Epithelial cell of esophagus (primary cell): Measurements from ENCODE around the gene PIGV.
A peak's percentile ranks its signal among the peaks of the same experiment; 100 is the strongest.

Source experiments
- DNase-seq: peaks from one replicate; pipeline ENCODE4 v3.0.0; 2010; ENCODE audit warnings: low read depth
- H3K4me3 ChIP-seq: 2 replicates; pipeline ENCODE4 v1.5.1; 2011; ENCODE audit warnings: mild to moderate bottlenecking, low read length, control low read depth
- TF ChIP-seq, protein P1 (sequence below): IDR thresholded peaks from 2 replicates; pipeline ENCODE4 v1.5.1; 2011; ENCODE audit warnings: low read depth, mild to moderate bottlenecking, low read length, control low read depth, inconsistent platforms; ENCODE audit not compliant: insufficient read depth; ENCODE audit errors: missing control alignments

PIGV gene

DNA sequence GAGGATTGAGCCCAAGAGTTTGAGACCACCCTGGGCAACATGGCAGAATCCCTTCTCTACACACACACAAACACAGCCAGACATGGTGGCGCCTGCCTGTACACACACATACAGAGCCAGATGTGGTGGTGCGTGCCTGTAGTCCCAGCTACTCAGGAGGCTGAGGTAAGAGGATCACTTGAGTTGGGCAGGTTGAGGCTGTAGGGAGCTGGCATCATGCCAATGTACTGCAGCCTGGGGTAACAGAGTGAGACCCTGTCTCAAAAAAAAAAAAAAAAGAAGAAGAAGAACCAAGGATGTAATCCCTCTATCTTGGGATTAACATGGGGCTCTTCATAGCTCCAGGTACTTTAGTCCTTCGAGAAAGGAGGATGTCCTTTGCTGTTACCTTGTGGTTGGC is 29.4 kb upstream of the PIGV start:
- TF ChIP-seq, protein P1, sequence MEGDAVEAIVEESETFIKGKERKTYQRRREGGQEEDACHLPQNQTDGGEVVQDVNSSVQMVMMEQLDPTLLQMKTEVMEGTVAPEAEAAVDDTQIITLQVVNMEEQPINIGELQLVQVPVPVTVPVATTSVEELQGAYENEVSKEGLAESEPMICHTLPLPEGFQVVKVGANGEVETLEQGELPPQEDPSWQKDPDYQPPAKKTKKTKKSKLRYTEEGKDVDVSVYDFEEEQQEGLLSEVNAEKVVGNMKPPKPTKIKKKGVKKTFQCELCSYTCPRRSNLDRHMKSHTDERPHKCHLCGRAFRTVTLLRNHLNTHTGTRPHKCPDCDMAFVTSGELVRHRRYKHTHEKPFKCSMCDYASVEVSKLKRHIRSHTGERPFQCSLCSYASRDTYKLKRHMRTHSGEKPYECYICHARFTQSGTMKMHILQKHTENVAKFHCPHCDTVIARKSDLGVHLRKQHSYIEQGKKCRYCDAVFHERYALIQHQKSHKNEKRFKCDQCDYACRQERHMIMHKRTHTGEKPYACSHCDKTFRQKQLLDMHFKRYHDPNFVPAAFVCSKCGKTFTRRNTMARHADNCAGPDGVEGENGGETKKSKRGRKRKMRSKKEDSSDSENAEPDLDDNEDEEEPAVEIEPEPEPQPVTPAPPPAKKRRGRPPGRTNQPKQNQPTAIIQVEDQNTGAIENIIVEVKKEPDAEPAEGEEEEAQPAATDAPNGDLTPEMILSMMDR, result no peak
- no peak for DNase-seq
- H3K4me3 ChIP-seq, result no peak overlapping the region

DNA sequence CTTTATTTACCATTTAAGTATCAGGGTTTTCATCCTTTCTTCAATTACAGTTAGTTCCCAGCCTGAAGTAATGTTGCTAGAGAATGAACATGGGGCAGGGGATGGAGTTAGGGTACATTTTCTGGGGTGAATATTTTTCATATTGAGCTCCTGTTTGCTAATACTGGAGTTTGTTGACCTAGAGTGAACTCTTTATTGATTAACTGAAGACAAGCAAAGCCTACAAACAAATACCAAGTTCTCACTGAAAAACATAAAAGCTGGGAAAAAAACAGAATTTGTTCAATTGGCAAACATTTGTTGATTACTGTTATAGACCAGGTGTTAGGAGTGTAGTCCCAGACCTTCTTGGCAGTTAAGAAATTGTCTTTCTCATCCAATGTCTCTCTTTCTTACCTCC is 28.2 kb upstream of the PIGV start:
- DNase-seq, result no peak
- TF ChIP-seq, protein P1, result no peak

DNA sequence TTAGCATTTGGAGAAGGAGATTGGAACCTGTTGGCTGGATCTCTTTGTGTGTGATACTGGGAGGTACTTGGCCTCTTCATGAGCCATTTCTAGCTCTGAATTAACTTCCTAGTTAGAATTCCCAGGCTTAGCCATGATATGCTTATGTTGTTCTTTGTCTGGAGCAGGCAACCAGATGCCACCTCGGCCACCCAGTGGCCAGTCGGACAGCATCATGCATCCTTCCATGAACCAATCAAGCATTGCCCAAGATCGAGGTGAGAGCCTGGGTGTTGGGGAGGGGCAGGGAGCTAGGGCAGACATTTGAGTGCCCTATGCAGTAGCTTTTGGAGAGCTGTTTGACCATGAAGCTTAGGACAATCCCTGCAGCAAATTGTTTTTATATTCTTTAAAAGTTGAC is 26.5 kb upstream of the PIGV start:
- no peak for DNase-seq
- no peak overlapping the region for H3K4me3 ChIP-seq
- TF ChIP-seq, protein P1, result no peak

More for the DNA sequence above, 28.2 kb upstream of the PIGV start:
- H3K4me3 ChIP-seq, result no peak overlapping the region

DNA sequence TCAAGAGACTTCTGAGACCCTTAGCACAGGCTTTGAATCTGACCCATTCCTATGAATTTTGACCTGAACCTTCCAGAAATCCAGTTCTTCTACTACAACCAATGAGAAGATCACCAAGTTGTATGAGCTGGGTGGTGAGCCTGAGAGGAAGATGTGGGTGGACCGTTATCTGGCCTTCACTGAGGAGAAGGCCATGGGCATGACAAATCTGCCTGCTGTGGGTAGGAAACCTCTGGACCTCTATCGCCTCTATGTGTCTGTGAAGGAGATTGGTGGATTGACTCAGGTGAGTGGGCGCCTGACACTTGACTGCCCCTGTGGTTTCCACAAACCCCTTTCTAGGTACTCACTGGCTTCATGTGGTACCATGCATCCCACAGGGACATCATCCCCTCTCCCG is 20.0 kb upstream of the PIGV start:
- TF ChIP-seq, protein P1, result no peak
- no peak overlapping the region for H3K4me3 ChIP-seq
- DNase-seq, result no peak

DNA sequence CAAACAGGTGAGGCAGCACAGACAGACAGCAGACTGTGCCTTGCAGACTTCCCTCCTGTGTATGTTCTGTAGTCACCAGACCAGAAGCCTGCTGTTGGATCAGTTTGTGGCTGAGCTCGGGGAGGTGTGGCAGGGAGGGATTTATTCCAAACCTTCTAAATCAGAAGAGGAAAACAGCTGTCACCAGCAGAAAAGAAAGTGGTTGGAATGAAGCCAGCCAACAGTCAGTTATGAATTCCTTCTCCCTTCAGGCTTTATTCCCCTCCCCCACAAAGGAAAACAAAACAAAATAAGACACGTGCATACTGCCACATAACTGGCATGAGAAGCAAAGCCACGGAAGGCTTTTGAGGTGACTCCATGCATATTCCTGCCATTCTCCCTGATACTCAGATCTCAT is 19.0 kb upstream of the PIGV start:
- peak; percentile 41 for DNase-seq
- H3K4me3 ChIP-seq, result no peak overlapping the region
- TF ChIP-seq, protein P1, result no peak

DNA sequence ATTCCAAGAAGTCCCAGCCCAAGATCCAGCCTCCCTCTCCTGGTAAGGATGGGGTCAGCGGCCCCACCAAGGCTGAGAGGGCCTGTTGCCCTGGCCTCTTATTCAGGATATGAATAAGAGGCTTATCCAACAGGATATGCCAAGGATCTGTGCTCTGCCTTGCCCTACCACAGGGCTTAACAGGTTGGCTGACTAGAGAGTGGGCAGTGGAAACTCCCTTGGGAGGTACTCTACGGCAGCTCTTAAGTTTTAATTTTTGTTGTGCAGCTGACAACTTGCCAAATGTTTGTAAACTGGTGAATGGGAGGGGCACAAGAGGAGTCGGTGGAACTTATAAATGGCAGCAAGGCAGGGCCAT is 16.5 kb upstream of the PIGV start:
- TF ChIP-seq, protein P1, result no peak
- H3K4me3 ChIP-seq, result no peak overlapping the region
- no peak for DNase-seq

DNA sequence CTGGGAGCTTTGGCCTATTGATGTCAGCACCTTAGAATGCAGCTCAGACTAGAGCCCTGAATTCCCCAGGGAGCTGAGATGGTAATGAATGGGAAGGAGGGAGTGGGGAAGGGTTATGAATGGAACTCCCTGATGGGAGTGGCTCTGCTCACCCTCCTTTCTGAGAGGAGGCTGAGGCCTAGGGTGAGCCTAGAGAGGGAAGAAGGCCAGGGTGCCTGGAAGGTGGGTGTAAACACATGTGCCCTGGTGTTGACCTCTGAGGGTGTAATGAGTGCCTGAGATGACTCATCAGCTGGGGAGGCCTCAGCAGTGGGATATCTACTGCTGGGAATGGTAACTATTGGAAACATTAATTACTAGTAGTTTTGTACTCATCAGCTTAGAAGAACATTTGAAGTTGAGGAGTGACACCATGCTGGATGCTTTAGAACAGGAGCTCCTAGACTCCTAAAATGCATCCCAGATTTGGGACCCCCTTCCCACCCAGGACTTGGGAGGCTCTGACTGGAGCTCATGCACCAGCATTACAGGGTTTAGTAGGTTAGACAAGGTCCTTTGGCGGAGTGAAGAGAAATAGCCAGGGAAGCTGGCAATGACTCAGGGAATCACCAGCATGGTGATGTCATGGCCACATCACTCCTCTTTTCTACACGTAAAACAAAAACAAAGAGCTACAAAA is 16.0 kb upstream of the PIGV start:
- TF ChIP-seq, protein P1, result no peak
- DNase-seq, result peak; percentile 74

More for the DNA sequence above, 16.0 kb upstream of the PIGV start:
- no peak overlapping the region for H3K4me3 ChIP-seq
